Neural crest cell (in vitro differentiated cells): Measurements from ENCODE around the gene KLF2. TPM values are rescaled to one million over a fixed set of nuclear protein-coding genes. Genes with fewer than 3 reads are reported as not detected.
A peak's percentile ranks its signal among the peaks of the same experiment; 100 is the strongest.

Experiments
- DNase-seq: peaks from one replicate; pipeline ENCODE4 v3.0.0; 2021; ENCODE audit warnings: low read depth, mixed read lengths, low spot score
- H3K27ac Mint-ChIP-seq: one replicate; pipeline ENCODE4 v1.8.0; 2021; ENCODE audit warnings: mild to moderate bottlenecking, mixed read lengths; ENCODE audit not compliant: unreplicated experiment
- H3K27me3 Mint-ChIP-seq: 2 replicates; pipeline ENCODE4 v1.8.0; 2021; ENCODE audit warnings: low read depth, mild to moderate bottlenecking, mixed read lengths
- H3K36me3 Mint-ChIP-seq: 2 replicates; pipeline ENCODE4 v1.8.0; 2021; ENCODE audit warnings: low read depth, mild to moderate bottlenecking, mixed read lengths
- H3K4me1 Mint-ChIP-seq: 2 replicates; pipeline ENCODE4 v1.8.0; 2021; ENCODE audit warnings: mixed read lengths
- H3K4me3 Mint-ChIP-seq: one replicate; pipeline ENCODE4 v1.8.0; 2021; ENCODE audit warnings: mild to moderate bottlenecking, mixed read lengths
- H3K9me3 Mint-ChIP-seq: 2 replicates; pipeline ENCODE4 v1.8.0; 2021; ENCODE audit warnings: mixed read lengths
- CTCF ChIP-seq: fragments of 200-600 bp; sonication (generic); conservative IDR thresholded peaks from 2 replicates; pipeline ENCODE4 v1.5.0; 2021; ENCODE audit warnings: antibody characterized with exemption, mild to moderate bottlenecking
- total RNA-seq: library from RNA; stranded (reverse); gene quantifications from 2 replicates; pipeline ENCODE4 v1.2.1, GENCODE V29; 2021

The KLF2 gene
- total RNA-seq, 1 donor from 2014 or later, result 0.54 TPM

DNA sequence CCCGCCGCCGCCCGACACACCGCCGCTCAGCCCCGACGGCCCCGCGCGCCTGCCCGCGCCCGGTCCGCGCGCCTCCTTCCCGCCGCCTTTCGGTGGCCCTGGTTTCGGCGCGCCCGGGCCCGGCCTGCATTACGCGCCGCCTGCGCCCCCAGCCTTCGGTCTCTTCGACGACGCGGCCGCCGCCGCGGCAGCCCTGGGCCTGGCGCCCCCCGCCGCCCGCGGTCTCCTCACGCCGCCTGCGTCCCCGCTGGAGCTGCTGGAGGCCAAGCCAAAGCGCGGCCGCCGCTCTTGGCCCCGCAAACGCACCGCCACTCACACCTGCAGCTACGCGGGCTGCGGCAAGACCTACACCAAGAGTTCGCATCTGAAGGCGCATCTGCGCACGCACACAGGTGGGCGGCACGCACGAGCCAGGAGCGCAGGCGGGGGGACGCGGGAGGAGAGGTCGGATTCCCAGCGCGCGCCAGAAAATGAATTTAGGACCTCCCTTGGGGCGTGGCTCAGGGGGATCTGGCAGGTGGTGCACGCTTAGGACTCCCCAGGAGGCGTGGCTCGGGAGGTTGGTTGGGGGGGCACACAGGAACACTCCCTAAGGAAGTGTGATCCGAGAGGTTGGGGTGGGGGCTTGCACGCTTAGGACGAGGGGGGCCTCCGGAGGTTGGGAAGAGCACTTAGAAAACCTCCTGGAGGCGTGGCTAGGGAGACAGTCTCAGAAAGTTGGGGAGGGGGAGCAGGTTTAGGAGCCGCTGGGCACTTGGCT, 1.2 kb downstream of the KLF2 start:
- no peaks in the 10 kb centered on the region for H3K4me1 Mint-ChIP-seq
- H3K36me3 Mint-ChIP-seq, result no peaks in the 10 kb centered on the region
- peak overlapping the region; percentile 57 for H3K4me3 Mint-ChIP-seq
- no peaks in the 10 kb centered on the region for H3K9me3 Mint-ChIP-seq
- no peak for DNase-seq
- no peak overlapping the region for H3K27ac Mint-ChIP-seq
- TF ChIP-seq CTCF, result no peak
- H3K27me3 Mint-ChIP-seq, result peaks cover 83% of the 10 kb centered on the region

DNA sequence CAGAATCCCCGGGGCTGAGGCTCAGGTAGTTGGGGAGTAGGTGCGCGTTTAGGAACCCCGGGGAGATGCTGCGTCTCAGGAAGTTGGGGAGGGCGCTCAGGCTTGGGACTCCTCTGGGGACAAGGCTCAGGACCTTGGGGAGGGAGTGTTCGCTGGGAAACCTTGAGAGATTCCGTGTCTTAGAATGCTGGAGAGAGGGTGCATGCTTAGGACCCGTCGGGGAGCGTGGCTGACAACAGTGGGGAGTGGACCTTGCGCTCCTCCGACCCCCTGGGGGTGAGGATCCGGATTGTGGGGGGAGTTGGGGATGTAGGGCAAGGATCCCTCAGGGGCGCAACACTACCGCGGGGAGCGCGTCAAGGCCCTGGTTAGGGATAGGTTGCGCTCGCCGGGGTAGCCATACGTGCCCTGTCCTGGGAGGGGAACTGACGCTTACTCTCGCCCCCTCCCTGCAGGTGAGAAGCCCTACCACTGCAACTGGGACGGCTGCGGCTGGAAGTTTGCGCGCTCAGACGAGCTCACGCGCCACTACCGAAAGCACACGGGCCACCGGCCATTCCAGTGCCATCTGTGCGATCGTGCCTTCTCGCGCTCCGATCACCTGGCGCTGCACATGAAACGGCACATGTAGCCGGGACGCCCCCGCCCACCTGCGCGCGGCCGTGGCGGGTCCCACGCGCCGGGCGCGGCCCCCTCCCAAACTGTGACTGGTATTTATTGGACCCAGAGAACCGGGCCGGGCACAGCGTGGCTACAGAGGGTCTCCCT, 2.0 kb downstream of the KLF2 start:
- no peak for DNase-seq
- peaks cover 84% of the 10 kb centered on the region for H3K27me3 Mint-ChIP-seq
- TF ChIP-seq CTCF, result no peak

GRCh38 chr19:16327169-16327475, 2.5 kb downstream of the KLF2 start:
- Mint-ChIP-seq H3K9me3 (no peaks in the 10 kb centered on the region), H3K4me3 (no peak overlapping the region), H3K27ac (no peak overlapping the region), H3K36me3 (no peaks in the 10 kb centered on the region), H3K4me1 (no peaks in the 10 kb centered on the region), H3K27me3 (peaks cover 81% of the 10 kb centered on the region)
- TF ChIP-seq CTCF, result no peak
- DNase-seq, result no peak

More for the DNA sequence above, 2.0 kb downstream of the KLF2 start:
- H3K4me1 Mint-ChIP-seq, result no peaks in the 10 kb centered on the region
- H3K4me3 Mint-ChIP-seq, result peak overlapping the region; percentile 57
- H3K36me3 Mint-ChIP-seq, result no peaks in the 10 kb centered on the region
- no peaks in the 10 kb centered on the region for H3K9me3 Mint-ChIP-seq
- H3K27ac Mint-ChIP-seq, result no peak overlapping the region

GRCh38 chr19:16327501-16327900, 2.9 kb downstream of the KLF2 start:
- DNase-seq, result no peak

More at GRCh38 chr19:16327501-16327900, 2.9 kb downstream of the KLF2 start:
- Mint-ChIP-seq H3K27me3 (peaks cover 78% of the 10 kb centered on the region), H3K27ac (no peak overlapping the region), H3K36me3 (no peaks in the 10 kb centered on the region), H3K9me3 (no peaks in the 10 kb centered on the region), H3K4me1 (no peaks in the 10 kb centered on the region), H3K4me3 (no peak overlapping the region)
- no peak for TF ChIP-seq CTCF
